ENCODE measurements around the gene FBXO36. TPM values are rescaled to one million over a fixed set of nuclear protein-coding genes. Genes with fewer than 3 reads are reported as not detected.

The FBXO36 gene
- polyA plus RNA-seq, 4 donors: 1.2 to 2.3 (median 1.6) TPM

- H3K4me1 ChIP-seq (ENCODE audit: control insufficient read depth in 3 of 3, insufficient read depth in 2 of 3, low read depth in 1 of 3, low read length in 2 of 3): no peaks in the 10 kb centered on the region
- 71 to 91% (median 72%) methylated on average over 6 of the region's 6 CpGs for WGBS, 3 donors
- H3K9me3 ChIP-seq (ENCODE audit: control insufficient read depth in 2 of 2, insufficient read depth in 1 of 2, low read depth in 1 of 2, low read length in 1 of 2): no peaks in the 10 kb centered on the region
- no peak overlapping the region for H3K27ac ChIP-seq (ENCODE audit: low read depth in 1 of 3, low read length in 2 of 3)
- H3K27me3 ChIP-seq (ENCODE audit: control insufficient read depth in 3 of 3, insufficient read depth in 3 of 3, low read length in 3 of 3): no peaks in the 10 kb centered on the region
- DNase-seq (no peak), FAIRE-seq (no peak)
- no peak overlapping the region for H3K4me3 ChIP-seq (ENCODE audit: low read depth in 1 of 3, low read length in 3 of 3)
- H3K36me3 ChIP-seq (ENCODE audit: control insufficient read depth in 3 of 3, insufficient read depth in 2 of 3, low read depth in 1 of 3, low read length in 3 of 3): peaks cover 0 to 2% (median 2%) of the 10 kb centered on the region in 3 donors
Measured at GRCh38 chr2:230000118-230000841, 78.0 kb downstream of the FBXO36 start.

GRCh38 chr2:230007931-230008707 is 85.8 kb downstream of the FBXO36 start:
- 54 to 56% (median 55%) methylated on average over 12 of the region's 12 CpGs for WGBS, 3 donors
- Histone ChIP-seq H3K4me3 (ENCODE audit: low read depth in 1 of 3, low read length in 3 of 3) (no peak overlapping the region), H3K36me3 (ENCODE audit: control insufficient read depth in 3 of 3, insufficient read depth in 2 of 3, low read depth in 1 of 3, low read length in 3 of 3) (peaks cover 0 to 15% (median 0%) of the 10 kb centered on the region in 3 donors), H3K4me1 (ENCODE audit: control insufficient read depth in 3 of 3, insufficient read depth in 2 of 3, low read depth in 1 of 3, low read length in 2 of 3) (no peaks in the 10 kb centered on the region), H3K27ac (ENCODE audit: low read depth in 1 of 3, low read length in 2 of 3) (no peak overlapping the region), H3K9me3 (ENCODE audit: control insufficient read depth in 2 of 2, insufficient read depth in 1 of 2, low read depth in 1 of 2, low read length in 1 of 2) (no peaks in the 10 kb centered on the region), H3K27me3 (ENCODE audit: control insufficient read depth in 3 of 3, insufficient read depth in 3 of 3, low read length in 3 of 3) (no peaks in the 10 kb centered on the region)
- DNase-seq: peak; percentile 66 to 70
- no peak for FAIRE-seq

DNA sequence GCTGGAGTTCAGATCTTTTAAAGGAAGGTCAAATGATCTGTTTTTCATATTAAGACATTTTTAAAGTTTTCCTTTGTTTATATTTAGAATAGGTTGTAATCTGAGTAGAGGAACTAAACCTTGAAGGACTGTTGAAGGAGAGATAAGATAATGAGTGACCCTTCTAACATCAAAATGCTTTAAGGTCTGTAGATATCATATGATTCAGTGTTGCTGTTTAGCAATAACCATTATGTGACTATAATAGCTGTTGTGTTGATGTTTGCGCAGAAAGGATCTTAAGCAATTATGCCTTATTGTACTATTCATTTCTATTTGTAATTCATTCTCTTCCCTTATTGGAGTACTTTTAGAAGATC is 86.4 kb downstream of the FBXO36 start:
- Histone ChIP-seq H3K27me3 (ENCODE audit: control insufficient read depth in 3 of 3, insufficient read depth in 3 of 3, low read length in 3 of 3) (no peaks in the 10 kb centered on the region), H3K9me3 (ENCODE audit: control insufficient read depth in 2 of 2, insufficient read depth in 1 of 2, low read depth in 1 of 2, low read length in 1 of 2) (no peaks in the 10 kb centered on the region), H3K27ac (ENCODE audit: low read depth in 1 of 3, low read length in 2 of 3) (no peak overlapping the region), H3K4me3 (ENCODE audit: low read depth in 1 of 3, low read length in 3 of 3) (no peak overlapping the region), H3K4me1 (ENCODE audit: control insufficient read depth in 3 of 3, insufficient read depth in 2 of 3, low read depth in 1 of 3, low read length in 2 of 3) (no peaks in the 10 kb centered on the region), H3K36me3 (ENCODE audit: control insufficient read depth in 3 of 3, insufficient read depth in 2 of 3, low read depth in 1 of 3, low read length in 3 of 3) (peaks cover 0 to 15% (median 0%) of the 10 kb centered on the region in 3 donors)
- FAIRE-seq: no peak
- 91 to 96% (median 95%) methylated on average over 1 of the region's 1 CpG for WGBS, 3 donors
- DNase-seq: no peak

- FAIRE-seq: no peak
Measured at GRCh38 chr2:230010501-230010900, 88.2 kb downstream of the FBXO36 start.

GRCh38 chr2:230011617-230012016 is 89.3 kb downstream of the FBXO36 start:
- no peak for DNase-seq
- no peak for FAIRE-seq
- Histone ChIP-seq H3K27ac (ENCODE audit: low read depth in 1 of 3, low read length in 2 of 3) (no peak overlapping the region), H3K4me3 (ENCODE audit: low read depth in 1 of 3, low read length in 3 of 3) (no peak overlapping the region), H3K4me1 (ENCODE audit: control insufficient read depth in 3 of 3, insufficient read depth in 2 of 3, low read depth in 1 of 3, low read length in 2 of 3) (no peaks in the 10 kb centered on the region), H3K9me3 (ENCODE audit: control insufficient read depth in 2 of 2, insufficient read depth in 1 of 2, low read depth in 1 of 2, low read length in 1 of 2) (no peaks in the 10 kb centered on the region), H3K27me3 (ENCODE audit: control insufficient read depth in 3 of 3, insufficient read depth in 3 of 3, low read length in 3 of 3) (no peaks in the 10 kb centered on the region), H3K36me3 (ENCODE audit: control insufficient read depth in 3 of 3, insufficient read depth in 2 of 3, low read depth in 1 of 3, low read length in 3 of 3) (peaks cover 0 to 9% (median 0%) of the 10 kb centered on the region in 3 donors)
- 92 to 100% (median 100%) methylated on average over 1 of the region's 1 CpG for WGBS, 3 donors

More at GRCh38 chr2:230010501-230010900, 88.2 kb downstream of the FBXO36 start:
- 81 to 98% (median 85%) methylated on average over 6 of the region's 6 CpGs for WGBS, 3 donors
- no peak for DNase-seq
- Histone ChIP-seq H3K4me1 (ENCODE audit: control insufficient read depth in 3 of 3, insufficient read depth in 2 of 3, low read depth in 1 of 3, low read length in 2 of 3) (no peaks in the 10 kb centered on the region), H3K4me3 (ENCODE audit: low read depth in 1 of 3, low read length in 3 of 3) (no peak overlapping the region), H3K9me3 (ENCODE audit: control insufficient read depth in 2 of 2, insufficient read depth in 1 of 2, low read depth in 1 of 2, low read length in 1 of 2) (no peaks in the 10 kb centered on the region), H3K27me3 (ENCODE audit: control insufficient read depth in 3 of 3, insufficient read depth in 3 of 3, low read length in 3 of 3) (no peaks in the 10 kb centered on the region), H3K27ac (ENCODE audit: low read depth in 1 of 3, low read length in 2 of 3) (no peak overlapping the region), H3K36me3 (ENCODE audit: control insufficient read depth in 3 of 3, insufficient read depth in 2 of 3, low read depth in 1 of 3, low read length in 3 of 3) (peaks cover 0 to 13% (median 0%) of the 10 kb centered on the region in 3 donors)

GRCh38 chr2:230012267-230012884 is 90.1 kb downstream of the FBXO36 start:
- Histone ChIP-seq H3K4me3 (ENCODE audit: low read depth in 1 of 3, low read length in 3 of 3) (no peak overlapping the region), H3K27ac (ENCODE audit: low read depth in 1 of 3, low read length in 2 of 3) (peak overlapping the region in 1 of 3 donors; percentile 11), H3K36me3 (ENCODE audit: control insufficient read depth in 3 of 3, insufficient read depth in 2 of 3, low read depth in 1 of 3, low read length in 3 of 3) (peaks cover 0 to 7% (median 0%) of the 10 kb centered on the region in 3 donors), H3K9me3 (ENCODE audit: control insufficient read depth in 2 of 2, insufficient read depth in 1 of 2, low read depth in 1 of 2, low read length in 1 of 2) (no peaks in the 10 kb centered on the region), H3K27me3 (ENCODE audit: control insufficient read depth in 3 of 3, insufficient read depth in 3 of 3, low read length in 3 of 3) (no peaks in the 10 kb centered on the region), H3K4me1 (ENCODE audit: control insufficient read depth in 3 of 3, insufficient read depth in 2 of 3, low read depth in 1 of 3, low read length in 2 of 3) (no peaks in the 10 kb centered on the region)
- no peak for FAIRE-seq
- 88 to 93% (median 92%) methylated on average over 10 of the region's 10 CpGs for WGBS, 3 donors
- DNase-seq: no peak

DNA sequence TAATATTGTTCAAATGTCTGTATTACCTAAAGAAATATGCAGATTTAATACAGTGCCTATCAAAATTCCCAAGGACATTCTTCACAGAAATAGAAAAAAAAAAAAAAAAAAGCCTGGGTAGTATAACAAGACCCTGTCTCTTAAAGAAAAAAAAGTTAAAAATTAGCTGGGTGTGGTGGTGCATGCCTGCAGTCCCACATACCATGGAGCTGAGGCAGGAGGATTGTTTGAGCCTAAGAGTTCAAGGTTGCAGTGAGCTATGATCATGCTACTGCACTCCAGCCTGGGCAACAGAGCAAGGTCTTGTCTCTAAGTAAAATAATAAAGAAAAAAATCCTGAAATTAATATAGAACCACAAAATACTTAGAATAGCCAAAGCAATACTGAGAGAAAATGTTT is 94.5 kb downstream of the FBXO36 start:
- DNase-seq: no peak
- Histone ChIP-seq H3K36me3 (ENCODE audit: control insufficient read depth in 3 of 3, insufficient read depth in 2 of 3, low read depth in 1 of 3, low read length in 3 of 3) (no peaks in the 10 kb centered on the region), H3K9me3 (ENCODE audit: control insufficient read depth in 2 of 2, insufficient read depth in 1 of 2, low read depth in 1 of 2, low read length in 1 of 2) (no peaks in the 10 kb centered on the region), H3K27me3 (ENCODE audit: control insufficient read depth in 3 of 3, insufficient read depth in 3 of 3, low read length in 3 of 3) (no peaks in the 10 kb centered on the region), H3K4me1 (ENCODE audit: control insufficient read depth in 3 of 3, insufficient read depth in 2 of 3, low read depth in 1 of 3, low read length in 2 of 3) (no peaks in the 10 kb centered on the region), H3K4me3 (ENCODE audit: low read depth in 1 of 3, low read length in 3 of 3) (no peak overlapping the region), H3K27ac (ENCODE audit: low read depth in 1 of 3, low read length in 2 of 3) (no peak overlapping the region)
- FAIRE-seq: no peak

- DNase-seq (no peak), FAIRE-seq (no peak)
- WGBS, 3 donors: 87 to 95% (median 91%) methylated on average over 4 of the region's 4 CpGs
- Histone ChIP-seq H3K27ac (ENCODE audit: low read depth in 1 of 3, low read length in 2 of 3) (no peak overlapping the region), H3K4me1 (ENCODE audit: control insufficient read depth in 3 of 3, insufficient read depth in 2 of 3, low read depth in 1 of 3, low read length in 2 of 3) (no peaks in the 10 kb centered on the region), H3K36me3 (ENCODE audit: control insufficient read depth in 3 of 3, insufficient read depth in 2 of 3, low read depth in 1 of 3, low read length in 3 of 3) (no peaks in the 10 kb centered on the region), H3K4me3 (ENCODE audit: low read depth in 1 of 3, low read length in 3 of 3) (no peak overlapping the region), H3K9me3 (ENCODE audit: control insufficient read depth in 2 of 2, insufficient read depth in 1 of 2, low read depth in 1 of 2, low read length in 1 of 2) (no peaks in the 10 kb centered on the region), H3K27me3 (ENCODE audit: control insufficient read depth in 3 of 3, insufficient read depth in 3 of 3, low read length in 3 of 3) (no peaks in the 10 kb centered on the region)
Measured at GRCh38 chr2:230018153-230018552, 95.8 kb downstream of the FBXO36 start.
